ENCODE data around the gene PDIA6. TPM values are rescaled to one million over a fixed set of nuclear protein-coding genes. Genes with fewer than 3 reads are reported as not detected.

The PDIA6 gene
- total RNA-seq, 1 donor from 2014 or later = 406 TPM

- no peak overlapping the region for H3K4me3 ChIP-seq (ENCODE audit: low read depth, low read length)
- DNase-seq (ENCODE audit: low read depth) = no peak
- TF ChIP-seq CTCF (conservative IDR thresholded peaks at IDR 0.05; ENCODE audit: low read depth, low read length) = no peak
These were observed 40.3 kb downstream of the PDIA6 start for GRCh38 chr2:10772201-10772867.

- DNase-seq (ENCODE audit: low read depth) = no peak
- no peak overlapping the region for H3K4me3 ChIP-seq (ENCODE audit: low read depth, low read length)
- TF ChIP-seq CTCF (conservative IDR thresholded peaks at IDR 0.05; ENCODE audit: low read depth, low read length) = no peak
These were observed 40.8 kb downstream of the PDIA6 start for GRCh38 chr2:10771786-10772185.

GRCh38 chr2:10770956-10771750 lies 41.4 kb downstream of the PDIA6 start:
- no peak overlapping the region for H3K4me3 ChIP-seq (ENCODE audit: low read depth, low read length)
- DNase-seq (ENCODE audit: low read depth) = no peak
- TF ChIP-seq CTCF (conservative IDR thresholded peaks at IDR 0.05; ENCODE audit: low read depth, low read length) = no peak

GRCh38 chr2:10768063-10768507 lies 44.5 kb downstream of the PDIA6 start:
- no peak overlapping the region for H3K4me3 ChIP-seq (ENCODE audit: low read depth, low read length)
- TF ChIP-seq CTCF (conservative IDR thresholded peaks at IDR 0.05; ENCODE audit: low read depth, low read length) = no peak
- no peak for DNase-seq (ENCODE audit: low read depth)

- no peak overlapping the region for H3K4me3 ChIP-seq (ENCODE audit: low read depth, low read length)
- no peak for TF ChIP-seq CTCF (conservative IDR thresholded peaks at IDR 0.05; ENCODE audit: low read depth, low read length)
- no peak for DNase-seq (ENCODE audit: low read depth)
These were observed 46.7 kb downstream of the PDIA6 start for GRCh38 chr2:10765914-10766313.

- H3K4me3 ChIP-seq (ENCODE audit: low read depth, low read length) = no peak overlapping the region
- no peak for TF ChIP-seq CTCF (conservative IDR thresholded peaks at IDR 0.05; ENCODE audit: low read depth, low read length)
- no peak for DNase-seq (ENCODE audit: low read depth)
These were observed 47.1 kb downstream of the PDIA6 start for GRCh38 chr2:10765461-10765860.
